ENCODE results near the gene ARX. TPM values are rescaled to one million over a fixed set of nuclear protein-coding genes. Genes with fewer than 3 reads are reported as not detected.

Gene ARX
- total RNA-seq: not detected
- long read RNA-seq, partial matches to known transcripts: 0 of 1 reads
- long read RNA-seq, other reads (novel, unspliced or antisense): 1 of 1 reads

- DNase-seq (ENCODE audit: low spot score): no peak
- intact Hi-C loops (cut with DNase I): no loop called here
Observed at GRCh38 chrX:25015486-25016360, at the start of gene ARX. Gene ARX (minus strand): TSS chrX:25015965. CDS start chrX:25015737, 228 bp downstream.

GRCh38 chrX:25059273-25059672, 43.5 kb upstream of the ARX start:
- intact Hi-C loops (cut with DNase I): no loop called here

GRCh38 chrX:25052798-25053534, 37.2 kb upstream of the ARX start:
- no peak for DNase-seq (ENCODE audit: low spot score)
- intact Hi-C loops (cut with DNase I): no loop called here

More at GRCh38 chrX:25059273-25059672, 43.5 kb upstream of the ARX start:
- DNase-seq (ENCODE audit: low spot score): no peak

GRCh38 chrX:25049971-25050370, 34.2 kb upstream of the ARX start:
- no peak for DNase-seq (ENCODE audit: low spot score)
- intact Hi-C loops (cut with DNase I): no loop called here

- DNase-seq (ENCODE audit: low spot score): no peak
- intact Hi-C loops (cut with DNase I): no loop called here
Observed at GRCh38 chrX:25049357-25049756, 33.6 kb upstream of the ARX start.

GRCh38 chrX:25048178-25048577, 32.4 kb upstream of the ARX start:
- DNase-seq (ENCODE audit: low spot score): no peak
- intact Hi-C loops (cut with DNase I): no loop called here

GRCh38 chrX:25043192-25043591, 27.4 kb upstream of the ARX start:
- no peak for DNase-seq (ENCODE audit: low spot score)
- intact Hi-C loops (cut with DNase I): no loop called here

- no peak for DNase-seq (ENCODE audit: low spot score)
- intact Hi-C loops (cut with DNase I): no loop called here
Observed at GRCh38 chrX:25039036-25039435, 23.3 kb upstream of the ARX start.

- DNase-seq (ENCODE audit: low spot score): no peak
- intact Hi-C loops (cut with DNase I): no loop called here
Observed at GRCh38 chrX:25034889-25035288, 19.1 kb upstream of the ARX start.

- no peak for DNase-seq (ENCODE audit: low spot score)
- intact Hi-C loops (cut with DNase I): no loop called here
Observed at GRCh38 chrX:25029288-25029825, 13.6 kb upstream of the ARX start.

- DNase-seq (ENCODE audit: low spot score): no peak
- intact Hi-C loops (cut with DNase I): no loop called here
Observed at GRCh38 chrX:25028726-25029125, 13.0 kb upstream of the ARX start.

GRCh38 chrX:25026576-25026975, 10.8 kb upstream of the ARX start:
- DNase-seq (ENCODE audit: low spot score): no peak
- intact Hi-C loops (cut with DNase I): no loop called here

GRCh38 chrX:25025615-25026014, 9.8 kb upstream of the ARX start:
- no peak for DNase-seq (ENCODE audit: low spot score)
- intact Hi-C loops (cut with DNase I): no loop called here

GRCh38 chrX:25023908-25024307, 8.1 kb upstream of the ARX start:
- no peak for DNase-seq (ENCODE audit: low spot score)
- intact Hi-C loops (cut with DNase I): no loop called here

- intact Hi-C loops (cut with DNase I): no loop called here
- no peak for DNase-seq (ENCODE audit: low spot score)
Observed at GRCh38 chrX:25022499-25023325, 6.9 kb upstream of the ARX start.

- DNase-seq (ENCODE audit: low spot score): no peak
- intact Hi-C loops (cut with DNase I): no loop called here
Observed at GRCh38 chrX:25020905-25021449, 5.2 kb upstream of the ARX start.

GRCh38 chrX:25020391-25020904, 4.7 kb upstream of the ARX start:
- no peak for DNase-seq (ENCODE audit: low spot score)
- intact Hi-C loops (cut with DNase I): no loop called here

- intact Hi-C loops (cut with DNase I): no loop called here
- no peak for DNase-seq (ENCODE audit: low spot score)
Observed at GRCh38 chrX:25019707-25020390, 4.1 kb upstream of the ARX start.

- intact Hi-C loops (cut with DNase I): no loop called here
- DNase-seq (ENCODE audit: low spot score): no peak
Observed at GRCh38 chrX:25018682-25019081, 2.9 kb upstream of the ARX start.

Data from cardiac septum (tissue), 1 donor.